K562 (cell line): Measurements from ENCODE around the gene TENM4.

Experiments used
- CTCF ChIP-seq, 3 experiments: IDR thresholded peaks in 2 of 3; conservative IDR thresholded peaks in 1 of 3; 2 replicates each; pipeline ENCODE4 v1.5.1; 2011 to 2012; ENCODE audit warnings: low read length in 3 of 3, mild to moderate bottlenecking in 3 of 3, control low read depth in 2 of 3, improper control_type of control experiment in 1 of 3, inconsistent platforms in 1 of 3, low read depth in 1 of 3, mixed read lengths in 1 of 3, moderate library complexity in 1 of 3; ENCODE audit not compliant: insufficient read depth in 2 of 3
- FOXK2 ChIP-seq, 2 experiments: fragments of 450-650 bp; IDR thresholded peaks in 1 of 2; conservative IDR thresholded peaks in 1 of 2; 2 replicates each; pipeline ENCODE4 v1.6.1; 2016; ENCODE audit warnings: low read depth in 2 of 2, mild to moderate bottlenecking in 1 of 2
- PRMT5 ChIP-seq: sonication (generic); formaldehyde crosslinking; IDR thresholded peaks from 2 replicates; pipeline ENCODE4 v1.5.0; 2020; ENCODE audit warnings: missing genetic modification reagents
- ZNF316 ChIP-seq: fragments of 450-650 bp; IDR thresholded peaks from 2 replicates; pipeline ENCODE4 v1.6.1; 2016

GRCh38 chr11:79439886-79440570, 802 bp downstream of the TENM4 start:
- no peak for TF ChIP-seq FOXK2 (conservative IDR thresholded peaks at IDR 0.05 in 1 of 2, IDR thresholded peaks at IDR 0.05 in 1 of 2; ENCODE audit: low read depth in 2 of 2)
- TF ChIP-seq CTCF (IDR thresholded peaks at IDR 0.05 in 2 of 3, conservative IDR thresholded peaks at IDR 0.05 in 1 of 3; ENCODE audit: insufficient read depth in 2 of 3, low read depth in 1 of 3, low read length in 3 of 3), result no peak
- TF ChIP-seq ZNF316, result no peak
- TF ChIP-seq PRMT5 (CRISPR knock-in tag), result no peak
